COLO668 (cell line): ENCODE measurements around the gene ALAD.
A peak's percentile ranks its signal among the peaks of the same experiment; 100 is the strongest.
"Not testable (repeated sequence)": the region's sequence is repeated elsewhere in the genome, so short reads cannot be mapped to it uniquely, and the experiment has no call there.

Experiments
- DNase-seq: peaks from one replicate; lab custom pipeline; 2025; ENCODE audit not compliant: unreplicated experiment; lab: John Stamatoyannopoulos, UW

ALAD gene

DNA sequence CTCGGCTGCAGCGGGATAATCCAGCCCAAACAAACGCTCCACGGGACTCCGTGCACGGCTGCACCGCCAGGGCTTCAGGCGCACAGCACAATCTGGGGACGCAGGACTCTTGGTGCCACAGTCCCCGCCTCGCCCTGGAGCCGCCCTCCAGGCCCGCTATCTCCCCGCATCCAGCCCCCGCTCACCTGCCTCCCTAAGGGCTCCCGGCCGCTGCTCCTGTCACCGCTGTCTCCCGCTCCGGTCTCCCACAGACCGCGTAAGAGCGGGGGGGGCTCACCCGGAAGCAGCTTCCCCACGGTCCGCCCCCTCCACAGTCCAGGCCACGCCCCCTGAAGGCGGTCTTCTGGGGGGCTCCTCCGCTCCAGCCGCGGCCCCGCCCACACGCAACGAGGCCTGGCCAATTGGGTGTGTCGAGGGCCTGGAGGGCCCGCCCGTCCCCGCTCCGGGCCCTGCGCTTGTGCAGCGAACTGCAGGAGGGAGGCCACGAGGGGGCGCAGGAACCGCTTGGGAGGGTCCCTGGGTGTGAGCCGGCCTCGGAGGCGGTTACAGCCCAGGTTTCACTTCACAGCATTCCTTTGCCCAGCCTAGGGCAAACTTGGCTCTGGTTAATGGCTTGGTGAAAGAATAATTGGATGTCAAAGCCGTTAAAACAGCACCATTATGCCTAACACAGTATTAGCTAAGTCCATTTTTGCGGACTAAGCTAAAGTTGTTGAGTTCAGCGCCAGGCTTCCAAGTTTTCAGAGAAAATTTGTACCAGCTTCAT is at the start of gene ALAD:
ALAD (minus strand) TSS at position 258 of the 766 bp plus-strand sequence. CDS start 7,725 bp downstream, outside the sequence.
- peak; percentile 99 for DNase-seq

- DNase-seq, result no peak
These were observed 48.3 kb upstream of the ALAD start for GRCh38 chr9:113449376-113449775.

- no peak for DNase-seq
These were observed 45.2 kb upstream of the ALAD start for GRCh38 chr9:113446323-113446740.

DNA sequence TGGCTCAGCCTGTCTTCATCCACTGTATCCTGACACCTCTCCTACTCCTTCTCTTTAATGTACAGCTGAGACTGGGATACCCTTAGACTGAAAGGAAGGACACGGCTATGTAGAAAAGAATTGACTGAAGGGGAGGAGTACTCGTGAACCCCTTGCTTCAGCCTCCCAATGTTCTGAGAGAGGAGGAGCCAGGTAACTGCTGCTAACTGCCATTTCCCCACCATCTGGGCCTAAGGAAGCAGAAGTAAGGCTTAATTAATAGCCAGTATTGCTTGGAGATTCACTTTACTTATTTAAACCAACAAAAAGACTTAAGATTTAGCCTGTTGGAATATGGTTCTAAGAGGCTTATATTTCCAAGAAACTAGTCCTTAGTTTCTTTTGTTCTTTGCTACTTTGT is 43.7 kb upstream of the ALAD start:
- DNase-seq, result no peak

- DNase-seq, result not testable (repeated sequence)
These were observed 36.6 kb upstream of the ALAD start for GRCh38 chr9:113437716-113438115.

DNA sequence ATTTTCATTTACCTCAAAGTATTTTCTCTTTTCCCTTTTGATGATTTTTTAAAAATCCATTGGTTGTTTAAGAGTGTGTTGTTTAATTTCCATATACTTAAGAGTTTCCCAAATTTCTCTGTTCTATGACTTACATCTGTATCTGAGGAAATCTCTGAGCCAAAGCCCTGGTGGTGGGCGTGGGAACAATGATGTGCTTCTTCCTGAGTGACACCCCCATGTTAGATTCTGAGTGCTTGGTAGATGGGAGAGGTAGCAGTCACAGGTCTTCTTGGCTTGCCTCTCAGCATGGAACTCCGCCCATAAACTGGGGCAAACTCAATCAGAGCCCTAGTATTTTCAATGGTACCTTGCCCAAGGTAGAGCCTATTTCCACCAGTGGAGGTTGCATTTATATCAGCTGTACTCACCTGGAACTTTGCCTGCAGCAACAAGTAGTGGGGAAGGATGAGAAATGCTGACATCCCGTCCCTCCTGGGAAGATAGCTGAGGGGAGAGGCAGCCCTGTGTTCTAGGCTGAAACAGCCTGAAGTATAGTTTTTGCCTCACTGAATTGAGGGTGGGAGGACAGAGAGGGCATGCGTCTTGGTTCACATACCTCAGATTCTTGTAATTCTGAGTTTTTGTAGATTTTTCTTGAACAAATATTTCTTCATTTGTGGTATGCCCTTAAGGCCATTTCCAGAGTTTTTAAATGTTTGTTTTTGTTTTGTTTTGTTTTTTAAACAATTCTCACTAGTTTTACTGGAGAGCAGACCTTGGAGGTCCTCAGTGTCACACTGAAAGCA is 35.8 kb upstream of the ALAD start:
- no peak for DNase-seq

GRCh38 chr9:113431191-113431590 is 30.1 kb upstream of the ALAD start:
- DNase-seq, result no peak

- DNase-seq, result no peak
These were observed 27.1 kb upstream of the ALAD start for GRCh38 chr9:113428062-113428615.

GRCh38 chr9:113427629-113428028 is 26.5 kb upstream of the ALAD start:
- DNase-seq, result no peak

GRCh38 chr9:113426701-113427100 is 25.6 kb upstream of the ALAD start:
- no peak for DNase-seq

GRCh38 chr9:113425072-113425471 is 24.0 kb upstream of the ALAD start:
- no peak for DNase-seq

GRCh38 chr9:113421726-113422125 is 20.6 kb upstream of the ALAD start:
- DNase-seq, result no peak

DNA sequence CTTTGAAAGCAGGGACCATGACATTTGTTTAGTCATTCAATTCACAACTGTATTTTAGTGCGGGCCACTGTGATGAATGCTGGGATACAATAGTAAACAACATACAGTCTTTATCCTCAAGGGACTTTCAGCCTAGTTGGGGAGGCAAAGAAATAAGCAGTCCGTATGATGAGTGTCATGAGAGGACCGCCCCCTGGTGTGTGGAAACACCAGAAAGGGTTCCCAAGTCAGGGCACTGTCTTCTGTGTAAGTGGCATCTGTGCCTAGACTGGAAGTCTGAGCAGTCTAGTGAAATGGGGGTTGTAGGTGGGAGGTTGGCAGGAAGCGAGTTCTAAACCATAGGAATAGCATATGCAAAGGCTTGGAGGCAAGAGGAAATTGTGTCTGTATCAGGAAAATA is 16.3 kb upstream of the ALAD start:
- no peak for DNase-seq

DNA sequence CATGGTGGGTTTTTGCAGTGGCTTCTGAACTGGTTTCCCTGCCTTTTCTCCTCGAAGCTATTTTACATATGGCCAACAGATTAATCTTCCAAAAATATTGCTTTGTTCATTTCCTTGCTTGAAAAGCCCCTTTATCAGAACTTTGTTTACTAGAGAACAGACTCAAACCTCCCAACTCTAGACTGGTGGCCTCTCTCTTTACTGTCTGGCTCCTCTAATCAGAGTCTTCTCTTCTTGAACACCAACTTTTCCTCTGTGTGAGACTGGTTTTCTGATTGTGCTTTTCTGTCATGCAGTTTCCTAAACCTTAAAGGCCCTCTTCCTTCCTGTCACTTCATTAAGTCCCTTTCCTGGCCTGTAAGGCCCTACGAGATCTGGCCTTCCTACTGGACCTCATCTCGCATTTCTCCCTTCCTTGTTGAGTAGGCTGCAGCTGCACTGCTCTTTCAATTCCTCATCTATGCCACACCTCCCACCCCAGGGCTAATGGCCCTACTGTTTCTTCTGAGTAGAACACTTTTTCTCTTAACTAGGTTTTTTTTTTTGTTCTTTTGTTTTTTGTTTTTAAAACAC is 15.2 kb upstream of the ALAD start:
- DNase-seq, result no peak

- peak; percentile 97 for DNase-seq
These were observed 9.3 kb upstream of the ALAD start, which contains the start of the genes C9orf43 and POLE3 for GRCh38 chr9:113410207-113410864. C9orf43 (plus strand) TSS chr9:113410747; CDS start chr9:113413494, 2,747 bp downstream. POLE3 (minus strand) TSS chr9:113410675; CDS start chr9:113410293, 382 bp downstream.

- no peak for DNase-seq
These were observed 8.8 kb upstream of the ALAD start for GRCh38 chr9:113409883-113410206.

DNA sequence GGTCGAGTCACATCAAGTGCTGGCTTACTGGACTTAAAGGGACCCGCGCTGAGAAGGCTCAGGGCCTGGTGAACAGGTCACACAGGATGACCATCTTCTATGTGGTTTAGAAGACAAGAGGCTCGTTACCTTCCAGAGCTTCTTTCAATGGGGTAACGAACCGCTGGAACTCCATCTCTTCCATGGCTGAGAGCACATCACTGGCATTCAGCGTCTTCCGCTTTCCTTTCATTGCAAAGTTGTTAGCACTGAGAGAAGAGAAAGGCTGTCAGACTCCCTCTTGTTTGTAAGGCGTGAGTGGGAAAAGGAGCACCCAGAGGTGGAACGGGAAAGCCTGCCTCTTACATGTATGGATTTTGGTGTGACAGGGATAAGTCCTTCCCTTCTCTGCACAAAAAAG is 8.4 kb upstream of the ALAD start:
- no peak for DNase-seq

GRCh38 chr9:113406873-113407511 is 5.9 kb upstream of the ALAD start:
- DNase-seq, result peak; percentile 35

DNA sequence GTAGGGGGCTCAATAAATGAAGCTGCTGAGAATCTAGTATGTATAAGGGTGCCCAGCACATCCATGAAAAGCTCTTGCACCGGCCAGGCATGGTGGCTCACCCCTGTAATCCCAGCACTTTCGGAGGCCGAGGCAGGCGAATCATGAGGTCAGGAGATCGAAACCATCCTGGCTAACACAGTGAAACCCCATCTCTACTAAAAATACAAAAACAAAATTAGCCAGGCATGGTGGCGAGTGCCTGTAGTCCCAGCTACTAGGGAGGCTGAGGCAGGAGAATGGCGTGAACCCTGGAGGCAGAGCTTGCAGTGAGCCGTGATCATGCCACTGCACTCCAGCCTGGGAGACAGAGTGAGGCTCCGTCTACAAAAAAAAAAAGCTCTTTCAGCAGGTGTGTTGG is 5.3 kb upstream of the ALAD start:
- not testable (repeated sequence) for DNase-seq

- no peak for DNase-seq
These were observed 2.6 kb upstream of the ALAD start for GRCh38 chr9:113403646-113404045.
